Measurements from ENCODE around the gene AEN. TPM values are rescaled to one million over a fixed set of nuclear protein-coding genes. Genes with fewer than 3 reads are reported as not detected.

Gene AEN
- total RNA-seq, 4 donors from 2014 or later: 21.6 to 32.8 (median 27.3) TPM

- intact Hi-C loops (cut with DNase I): no loop called here
- Histone ChIP-seq H3K27ac (no peak overlapping the region), H3K9me3 (no peaks in the 10 kb centered on the region), H3K36me3 (no peaks in the 10 kb centered on the region), H3K4me1 (peaks cover 15 to 17% of the 10 kb centered on the region in 2 donors), H3K27me3 (no peaks in the 10 kb centered on the region), H3K4me3 (replicated peaks in 1 of 3) (no peak overlapping the region)
- 80 to 94% methylated on average over 1 of the region's 1 CpG for WGBS, 2 donors
- TF ChIP-seq POLR2A (IDR thresholded peaks at IDR 0.05) (no peak), CTCF (IDR thresholded peaks at IDR 0.05) (no peak)
- no peak for DNase-seq
These were observed 13.2 kb upstream of the AEN start for GRCh38 chr15:88607951-88608350.

- TF ChIP-seq POLR2A (IDR thresholded peaks at IDR 0.05) (no peak), CTCF (IDR thresholded peaks at IDR 0.05) (no peak)
- Histone ChIP-seq H3K4me1 (peaks cover 14 to 15% of the 10 kb centered on the region in 2 donors), H3K4me3 (replicated peaks in 1 of 3) (no peak overlapping the region), H3K27me3 (no peaks in the 10 kb centered on the region), H3K27ac (no peak overlapping the region), H3K36me3 (no peaks in the 10 kb centered on the region), H3K9me3 (no peaks in the 10 kb centered on the region)
- no peak for DNase-seq
- intact Hi-C loops (cut with DNase I): no loop called here
- WGBS, 2 donors: 79 to 83% methylated on average over 4 of the region's 4 CpGs
These were observed 12.4 kb upstream of the AEN start for GRCh38 chr15:88608607-88609181.

- intact Hi-C loops (cut with DNase I): no loop called here
- TF ChIP-seq POLR2A (IDR thresholded peaks at IDR 0.05) (no peak), CTCF (IDR thresholded peaks at IDR 0.05) (no peak)
- Histone ChIP-seq H3K36me3 (no peaks in the 10 kb centered on the region), H3K9me3 (no peaks in the 10 kb centered on the region), H3K27me3 (no peaks in the 10 kb centered on the region), H3K4me3 (replicated peaks in 1 of 3) (no peak overlapping the region), H3K27ac (no peak overlapping the region), H3K4me1 (peaks cover 12 to 15% of the 10 kb centered on the region in 2 donors)
- no peak for DNase-seq
- WGBS, 2 donors: 68 to 78% methylated on average over 4 of the region's 4 CpGs
These were observed 11.6 kb upstream of the AEN start for GRCh38 chr15:88609344-88610090.

- Histone ChIP-seq H3K4me3 (replicated peaks in 1 of 3) (no peak overlapping the region), H3K4me1 (peaks cover 7% of the 10 kb centered on the region in 2 donors), H3K9me3 (no peaks in the 10 kb centered on the region), H3K36me3 (no peaks in the 10 kb centered on the region), H3K27ac (no peak overlapping the region), H3K27me3 (no peaks in the 10 kb centered on the region)
- TF ChIP-seq POLR2A (IDR thresholded peaks at IDR 0.05) (no peak), CTCF (IDR thresholded peaks at IDR 0.05) (no peak)
- WGBS, 2 donors: 70 to 71% methylated on average over 4 of the region's 4 CpGs
- DNase-seq: no peak
- intact Hi-C loops (cut with DNase I): no loop called here
These were observed 10.4 kb upstream of the AEN start for GRCh38 chr15:88610701-88611231.

- Histone ChIP-seq H3K36me3 (no peaks in the 10 kb centered on the region), H3K4me3 (replicated peaks in 1 of 3) (no peak overlapping the region), H3K27me3 (no peaks in the 10 kb centered on the region), H3K4me1 (no peaks in the 10 kb centered on the region), H3K9me3 (no peaks in the 10 kb centered on the region), H3K27ac (no peak overlapping the region)
- intact Hi-C loops (cut with DNase I): no loop called here
- no peak for DNase-seq
- TF ChIP-seq CTCF (IDR thresholded peaks at IDR 0.05): no peak
- no peak for TF ChIP-seq POLR2A (IDR thresholded peaks at IDR 0.05)
- WGBS, 2 donors: 76 to 80% methylated on average over 7 of the region's 7 CpGs
These were observed 8.8 kb upstream of the AEN start for GRCh38 chr15:88612186-88612796.

Measured in thyroid gland (tissue), 4 donors.